NOMO-1 (cell line): ENCODE results near the gene ARHGAP27.

Experiments used
- DNase-seq, 2 experiments: peaks; one replicate each; lab custom pipeline; 2025; ENCODE audit not compliant: unreplicated experiment in 2 of 2; lab: John Stamatoyannopoulos, UW

Gene ARHGAP27

GRCh38 chr17:45409659-45410076 is 23.0 kb downstream of the ARHGAP27 start:
- no peak for DNase-seq

DNA sequence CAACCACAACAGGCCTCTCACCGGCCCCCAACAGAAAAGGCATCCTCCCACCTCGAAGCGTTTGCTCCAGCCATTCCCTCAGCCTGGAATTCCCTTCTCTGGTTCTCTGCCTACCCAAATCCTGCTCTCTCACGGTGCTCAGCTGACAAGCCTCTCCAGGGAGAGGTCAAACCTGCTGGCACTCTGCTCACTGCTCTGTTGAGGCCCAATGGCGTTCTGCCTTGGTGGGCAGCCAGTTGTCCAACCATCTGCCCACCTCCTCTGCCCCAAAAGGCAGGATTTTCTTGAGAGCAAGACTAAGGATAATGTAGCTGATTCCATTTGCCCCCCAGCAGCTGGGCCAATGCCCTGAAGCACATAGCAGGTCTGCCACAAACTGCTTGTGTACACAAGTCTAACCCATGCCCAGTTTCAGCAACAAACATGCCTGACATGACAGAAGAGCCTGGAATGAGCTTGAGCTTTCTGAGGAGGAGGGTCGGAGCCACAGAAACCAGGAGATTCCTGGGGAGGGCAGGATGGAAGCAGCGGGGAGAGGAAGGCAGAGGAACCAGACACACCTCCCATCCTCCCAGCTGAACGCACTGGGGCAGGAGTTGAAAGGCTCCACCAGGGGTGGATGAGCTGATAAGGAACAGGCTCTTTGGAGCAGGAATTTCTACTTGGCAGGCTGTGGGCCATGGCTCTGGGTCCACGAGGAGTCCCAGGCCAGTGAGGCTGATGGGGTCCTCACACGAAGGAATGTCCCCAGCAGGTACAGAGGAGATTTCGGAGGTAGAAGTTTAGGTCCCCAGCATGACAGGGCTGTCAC is 23.9 kb downstream of the ARHGAP27 start:
- DNase-seq: no peak

GRCh38 chr17:45406107-45406506 is 26.6 kb downstream of the ARHGAP27 start:
- peak; percentile 56 to 58 for DNase-seq

DNA sequence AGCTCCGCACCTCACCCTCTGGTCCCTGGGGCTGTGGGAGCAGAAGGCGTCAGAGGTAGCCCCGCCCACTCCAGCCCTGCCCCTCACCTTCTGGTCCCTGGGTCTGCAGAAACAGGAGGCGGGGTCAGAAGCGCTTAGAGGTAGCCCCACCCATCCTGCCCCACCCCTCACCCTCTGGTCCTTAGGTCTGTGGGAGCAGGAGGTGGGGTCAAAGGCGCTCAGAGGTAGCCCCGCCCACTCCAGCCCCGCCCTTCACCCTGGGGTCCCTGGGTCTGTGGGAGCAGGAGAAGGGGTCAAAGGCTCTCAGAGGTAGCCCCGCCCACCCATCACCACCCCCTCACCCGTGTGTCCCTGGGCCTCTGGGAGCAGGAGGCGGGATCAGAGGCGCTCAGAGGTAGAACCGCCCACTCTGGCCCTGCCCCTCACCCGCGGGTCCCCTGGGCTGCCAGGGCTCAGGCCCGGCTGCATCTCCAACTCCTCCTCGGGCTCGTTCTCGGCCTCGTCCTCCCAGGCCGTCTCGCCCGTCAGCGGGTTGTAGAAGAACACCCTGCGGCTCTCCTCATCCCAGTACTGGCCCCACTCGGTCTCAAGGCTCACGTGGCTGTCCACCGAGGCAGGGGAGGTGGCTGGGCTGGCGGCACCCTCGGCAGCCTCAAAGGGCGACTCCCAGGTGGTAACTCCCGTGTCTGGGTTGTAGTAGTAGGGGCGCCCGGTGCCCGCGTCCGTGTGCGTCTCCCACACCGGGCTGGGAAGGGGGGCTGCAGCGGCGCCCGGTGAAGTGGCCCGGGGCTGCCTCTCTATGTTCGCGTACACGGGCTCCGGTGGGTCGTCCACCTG is 27.2 kb downstream of the ARHGAP27 start:
- no peak for DNase-seq

DNA sequence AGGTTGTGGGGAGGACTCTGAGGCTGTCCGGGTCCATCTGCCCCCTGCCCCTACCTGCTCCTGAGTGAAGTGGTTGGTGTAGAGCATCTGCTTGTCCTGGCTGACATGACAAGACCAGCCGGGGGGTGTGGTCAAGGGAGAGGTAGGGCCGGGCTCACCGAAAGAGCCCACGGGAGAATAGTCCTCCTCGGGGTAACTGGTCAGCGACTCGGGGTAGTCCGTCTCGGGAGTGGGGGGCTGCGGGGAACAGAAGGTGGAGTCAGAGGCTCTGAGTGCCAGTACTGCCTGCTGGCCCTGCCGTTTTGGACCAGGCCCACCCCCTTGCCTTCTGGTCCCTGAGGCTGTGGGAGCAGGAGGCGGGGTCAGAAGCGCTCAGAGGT is 27.8 kb downstream of the ARHGAP27 start:
- no peak for DNase-seq

DNA sequence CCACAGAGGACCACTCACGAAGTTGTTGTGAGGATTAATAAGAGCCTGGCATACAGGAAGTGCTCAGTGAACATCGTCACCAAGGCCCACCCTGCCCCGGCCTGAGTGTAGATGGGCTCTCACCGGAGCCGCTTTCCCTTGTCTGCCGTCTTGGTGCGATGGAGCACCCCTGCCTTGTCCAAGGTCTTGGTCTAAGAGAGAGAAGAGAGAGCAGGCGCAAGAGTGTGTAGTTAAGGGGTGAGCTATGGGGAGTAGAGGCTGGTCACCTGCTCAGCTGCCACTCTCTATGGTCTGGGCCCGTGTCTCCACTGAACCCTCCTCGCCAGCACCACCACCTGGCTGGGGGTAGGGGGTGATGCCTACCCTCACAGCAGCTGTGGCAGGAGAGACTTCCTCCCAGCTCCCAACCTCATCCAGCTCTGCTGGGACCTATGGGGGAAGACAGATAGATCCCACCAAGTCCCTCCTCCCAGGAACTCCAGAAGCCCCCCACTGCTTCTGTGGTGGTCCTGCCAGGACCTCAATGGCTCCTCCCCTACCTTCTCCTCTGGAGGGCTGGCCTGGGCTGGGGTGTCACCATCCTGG is 28.7 kb downstream of the ARHGAP27 start:
- no peak for DNase-seq

- DNase-seq: no peak
These were observed 29.8 kb downstream of the ARHGAP27 start for GRCh38 chr17:45402916-45403315.

DNA sequence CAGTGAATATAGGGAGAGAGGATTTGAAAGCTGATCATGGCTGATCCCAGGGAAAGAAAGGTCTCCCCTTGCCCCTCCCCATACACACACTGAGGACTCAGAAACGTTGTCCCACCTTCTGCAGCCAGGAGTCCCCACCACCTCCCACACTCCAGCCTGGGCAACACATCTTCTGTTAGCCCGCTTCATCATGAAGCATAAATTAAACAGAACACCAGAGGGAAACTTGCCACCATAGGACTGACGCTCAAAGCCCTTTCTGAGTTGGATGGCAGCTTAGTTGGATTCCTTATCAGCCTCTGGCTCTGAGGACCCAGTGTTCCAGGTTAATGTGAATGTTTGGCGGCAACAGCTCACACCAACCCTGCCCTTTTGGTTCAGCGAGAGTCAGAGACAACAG is 33.9 kb downstream of the ARHGAP27 start:
- no peak for DNase-seq

DNA sequence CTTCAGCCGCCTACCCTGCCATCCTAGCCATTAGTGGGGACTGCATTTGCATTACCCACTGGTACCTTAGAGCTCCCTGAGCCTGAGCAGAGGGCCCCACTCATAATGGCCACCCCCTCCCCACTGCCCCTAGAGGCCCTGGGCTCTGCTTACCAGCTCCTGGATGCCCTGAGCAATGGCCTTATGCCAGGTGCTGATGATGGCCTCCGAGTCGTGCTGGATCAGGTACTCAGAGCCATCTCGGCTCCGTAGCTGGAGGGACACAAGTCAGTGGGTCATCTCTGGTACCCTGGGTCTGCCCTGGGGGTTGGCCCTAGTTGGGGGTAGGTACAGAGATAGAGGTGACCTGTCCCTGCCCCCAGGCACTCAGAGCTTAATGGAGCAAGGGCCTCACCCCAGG is 34.9 kb downstream of the ARHGAP27 start:
- DNase-seq: no peak

- DNase-seq: no peak
These were observed 36.0 kb downstream of the ARHGAP27 start for GRCh38 chr17:45396496-45397205.

- no peak for DNase-seq
These were observed 36.9 kb downstream of the ARHGAP27 start for GRCh38 chr17:45395569-45396415.

DNA sequence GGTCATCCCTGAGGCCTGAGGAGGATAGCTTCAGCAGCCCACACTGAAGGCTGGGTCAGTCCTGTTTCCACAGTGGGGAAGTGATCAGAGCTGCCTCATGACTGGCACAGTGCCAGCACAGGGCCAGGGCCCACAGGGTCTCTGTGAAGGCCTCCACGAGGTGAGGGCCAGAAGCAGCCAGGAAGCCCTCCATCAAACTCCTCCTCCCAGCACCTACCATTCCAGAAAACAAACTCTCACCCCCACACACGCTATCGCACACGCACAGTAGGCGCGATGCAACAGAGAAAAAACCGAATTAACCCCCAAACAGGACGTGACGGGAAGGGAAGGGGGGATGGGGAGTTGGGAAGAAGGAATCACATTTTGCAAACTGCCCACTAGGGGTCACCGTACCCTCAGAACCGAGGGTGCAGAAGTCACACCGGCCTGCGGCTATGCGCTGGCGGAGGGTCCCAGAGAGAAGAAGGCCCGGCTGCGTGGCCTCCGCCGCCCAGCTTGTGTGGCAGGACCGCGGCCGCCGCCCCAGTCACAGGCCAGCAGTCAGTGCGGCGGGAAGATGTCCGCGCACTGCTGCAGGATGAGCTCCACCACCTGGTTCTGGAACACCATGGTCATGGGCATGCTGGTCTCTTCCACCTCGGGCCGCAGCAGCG is 37.6 kb downstream of the ARHGAP27 start:
- DNase-seq: peak in 1 of 2 experiments; percentile 24

DNA sequence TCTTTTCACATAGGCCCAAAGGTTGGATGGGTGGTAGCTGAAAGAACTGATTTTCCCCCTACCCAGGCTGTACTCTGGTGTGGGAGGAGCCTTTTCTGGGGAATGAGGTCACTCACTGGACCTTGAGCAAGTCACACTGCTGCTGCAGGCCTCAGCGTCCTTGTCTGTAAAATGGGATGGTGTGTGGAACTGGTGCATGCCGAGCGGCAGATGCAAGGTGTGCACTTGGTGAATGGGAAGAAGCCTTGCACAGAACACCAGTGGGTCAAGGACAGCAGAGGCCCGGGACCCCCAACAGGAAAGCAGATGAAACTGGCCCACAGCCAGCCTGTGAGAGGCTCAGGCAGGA is 38.1 kb downstream of the ARHGAP27 start:
- no peak for DNase-seq

- no peak for DNase-seq
These were observed 38.6 kb downstream of the ARHGAP27 start for GRCh38 chr17:45394091-45394490.

DNA sequence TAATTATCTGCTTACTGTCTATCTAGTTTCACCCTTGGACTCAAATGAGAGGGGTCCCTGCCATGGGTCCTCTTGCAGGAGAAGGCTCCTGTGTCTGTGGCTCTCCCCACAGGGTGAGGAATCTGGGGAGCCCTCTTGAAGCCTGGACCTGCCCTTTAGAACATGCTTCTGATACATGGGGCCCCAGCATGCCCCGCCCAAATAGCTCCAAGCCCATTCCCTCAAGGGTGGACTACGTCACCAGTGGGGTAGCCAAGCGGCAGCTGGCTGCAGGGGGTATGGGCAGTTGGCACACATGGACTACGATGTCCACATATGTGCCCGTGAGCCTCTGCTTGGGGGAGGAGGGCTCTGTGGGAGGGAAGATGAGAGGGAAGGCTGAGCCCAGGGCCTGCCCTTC is 39.3 kb downstream of the ARHGAP27 start:
- DNase-seq: no peak

- no peak for DNase-seq
These were observed 40.8 kb downstream of the ARHGAP27 start for GRCh38 chr17:45391918-45392317.

- DNase-seq: no peak
These were observed 41.4 kb downstream of the ARHGAP27 start for GRCh38 chr17:45391291-45391690.

DNA sequence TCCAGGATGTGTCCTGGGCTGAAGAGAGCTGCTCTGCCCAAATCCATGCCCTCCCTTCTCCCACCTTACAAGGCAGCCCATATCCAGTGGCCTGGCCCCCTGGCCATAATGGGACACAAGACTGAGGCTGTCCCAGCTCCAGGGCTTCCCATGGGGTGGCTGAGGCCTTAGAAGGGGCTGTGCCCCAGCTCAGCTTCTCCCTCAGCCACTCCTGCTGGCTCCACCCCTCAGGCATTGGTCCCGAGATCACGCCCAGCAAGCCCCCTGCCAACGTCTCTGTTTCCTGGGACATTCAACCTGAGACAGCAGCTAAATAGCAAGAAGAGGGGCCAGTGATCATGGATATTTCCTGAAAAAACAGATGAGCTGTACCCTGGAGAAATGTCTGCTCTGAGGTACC is 43.3 kb downstream of the ARHGAP27 start:
- DNase-seq: no peak

DNA sequence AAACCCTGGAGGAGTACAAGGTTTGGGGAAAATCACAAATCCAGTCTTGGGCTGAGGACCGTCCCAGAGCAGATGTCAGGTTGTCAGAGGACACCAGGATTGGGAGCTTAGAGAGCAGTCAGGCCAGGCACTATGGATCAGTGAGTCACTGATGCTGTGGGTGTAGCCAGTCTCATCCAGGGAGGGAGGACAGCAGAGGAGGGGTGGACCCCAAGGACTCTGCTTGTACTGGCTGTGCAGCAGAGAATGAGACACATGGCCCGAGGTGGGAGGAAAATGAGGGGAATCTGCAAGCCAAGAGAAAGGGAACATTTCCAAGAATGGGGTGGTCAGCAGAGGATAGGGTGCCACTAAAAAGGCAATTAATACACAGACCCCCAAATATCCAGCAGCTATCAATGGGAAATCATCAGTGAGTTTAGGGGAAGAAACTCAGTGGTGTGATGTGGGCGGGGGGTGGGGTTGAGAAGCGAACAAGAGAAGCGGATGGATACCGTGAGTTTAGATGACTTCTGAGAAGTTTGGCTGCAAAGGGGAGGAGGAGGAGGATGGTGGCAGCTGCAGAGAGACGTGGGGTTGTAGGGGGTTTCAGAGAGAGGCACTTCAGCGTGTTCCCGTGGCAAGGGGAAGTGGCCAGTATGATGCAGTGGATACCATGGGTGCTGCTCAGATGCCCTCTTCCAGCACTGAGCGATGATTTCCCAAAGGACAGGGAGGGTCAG is 43.9 kb downstream of the ARHGAP27 start:
- no peak for DNase-seq
